ENCODE results near the gene TTC39B.

Gene TTC39B

GRCh38 chr9:15180124-15180523 lies 126.9 kb downstream of the TTC39B start:
- no peak overlapping the region for H3K4me3 ChIP-seq (ENCODE audit: control insufficient read depth, low read depth, low read length)
- no peak for DNase-seq (ENCODE audit: low read depth)

DNA sequence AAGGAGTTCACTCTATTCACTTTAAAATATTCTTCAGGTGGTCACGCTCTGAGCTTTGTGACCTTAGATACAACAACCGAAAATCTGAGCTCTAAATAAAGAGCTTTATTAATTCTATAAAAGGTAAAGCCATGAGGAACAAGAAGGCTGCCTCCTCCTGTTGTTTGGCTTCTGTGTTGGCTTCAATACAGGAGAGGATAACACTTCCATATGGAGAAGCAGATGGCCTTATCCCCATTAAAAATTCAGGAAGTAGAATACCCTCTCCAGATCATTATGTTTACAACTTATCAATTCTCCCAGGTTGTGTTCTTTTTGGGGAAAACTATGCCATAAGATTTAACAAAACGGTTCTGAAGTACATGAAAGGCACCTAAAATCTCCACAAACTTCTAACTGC lies 128.4 kb downstream of the TTC39B start:
- TF ChIP-seq, protein P1, sequence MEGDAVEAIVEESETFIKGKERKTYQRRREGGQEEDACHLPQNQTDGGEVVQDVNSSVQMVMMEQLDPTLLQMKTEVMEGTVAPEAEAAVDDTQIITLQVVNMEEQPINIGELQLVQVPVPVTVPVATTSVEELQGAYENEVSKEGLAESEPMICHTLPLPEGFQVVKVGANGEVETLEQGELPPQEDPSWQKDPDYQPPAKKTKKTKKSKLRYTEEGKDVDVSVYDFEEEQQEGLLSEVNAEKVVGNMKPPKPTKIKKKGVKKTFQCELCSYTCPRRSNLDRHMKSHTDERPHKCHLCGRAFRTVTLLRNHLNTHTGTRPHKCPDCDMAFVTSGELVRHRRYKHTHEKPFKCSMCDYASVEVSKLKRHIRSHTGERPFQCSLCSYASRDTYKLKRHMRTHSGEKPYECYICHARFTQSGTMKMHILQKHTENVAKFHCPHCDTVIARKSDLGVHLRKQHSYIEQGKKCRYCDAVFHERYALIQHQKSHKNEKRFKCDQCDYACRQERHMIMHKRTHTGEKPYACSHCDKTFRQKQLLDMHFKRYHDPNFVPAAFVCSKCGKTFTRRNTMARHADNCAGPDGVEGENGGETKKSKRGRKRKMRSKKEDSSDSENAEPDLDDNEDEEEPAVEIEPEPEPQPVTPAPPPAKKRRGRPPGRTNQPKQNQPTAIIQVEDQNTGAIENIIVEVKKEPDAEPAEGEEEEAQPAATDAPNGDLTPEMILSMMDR (conservative IDR thresholded peaks at IDR 0.05; ENCODE audit: control insufficient read depth, insufficient read depth, low read depth, low read length) = no peak
- H3K4me3 ChIP-seq (ENCODE audit: control insufficient read depth, low read depth, low read length) = no peak overlapping the region

More at GRCh38 chr9:15180124-15180523, 126.9 kb downstream of the TTC39B start:
- TF ChIP-seq, protein P1 (conservative IDR thresholded peaks at IDR 0.05; ENCODE audit: control insufficient read depth, insufficient read depth, low read depth, low read length) = no peak

DNA sequence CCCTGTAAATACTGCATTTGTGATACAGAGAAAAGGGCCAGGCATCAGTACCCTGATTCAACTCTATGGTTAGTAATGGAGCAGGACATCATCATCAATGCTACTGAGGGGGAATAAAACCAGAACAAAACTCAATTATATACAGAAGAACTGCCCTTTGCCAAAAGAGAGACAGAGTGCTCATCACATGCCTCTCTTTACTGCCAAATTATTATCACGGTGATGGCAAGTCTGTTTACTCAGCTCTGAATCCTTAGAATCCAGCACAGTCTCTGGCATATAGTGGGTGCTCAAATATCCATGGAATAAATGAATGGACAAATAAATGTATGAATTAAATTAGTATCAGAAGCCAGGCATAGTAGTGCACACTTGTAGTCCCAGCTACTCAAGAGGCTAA lies 130.2 kb downstream of the TTC39B start:
- no peak overlapping the region for H3K4me3 ChIP-seq (ENCODE audit: control insufficient read depth, low read depth, low read length)
- no peak for DNase-seq (ENCODE audit: low read depth)
- TF ChIP-seq, protein P1 (conservative IDR thresholded peaks at IDR 0.05; ENCODE audit: control insufficient read depth, insufficient read depth, low read depth, low read length) = no peak

More for the DNA sequence above, 128.4 kb downstream of the TTC39B start:
- DNase-seq (ENCODE audit: low read depth) = no peak

- TF ChIP-seq, protein P1 (conservative IDR thresholded peaks at IDR 0.05; ENCODE audit: control insufficient read depth, insufficient read depth, low read depth, low read length) = no peak
- no peak overlapping the region for H3K4me3 ChIP-seq (ENCODE audit: control insufficient read depth, low read depth, low read length)
- DNase-seq (ENCODE audit: low read depth) = no peak
Observed at GRCh38 chr9:15163931-15164330, 143.1 kb downstream of the TTC39B start.

DNA sequence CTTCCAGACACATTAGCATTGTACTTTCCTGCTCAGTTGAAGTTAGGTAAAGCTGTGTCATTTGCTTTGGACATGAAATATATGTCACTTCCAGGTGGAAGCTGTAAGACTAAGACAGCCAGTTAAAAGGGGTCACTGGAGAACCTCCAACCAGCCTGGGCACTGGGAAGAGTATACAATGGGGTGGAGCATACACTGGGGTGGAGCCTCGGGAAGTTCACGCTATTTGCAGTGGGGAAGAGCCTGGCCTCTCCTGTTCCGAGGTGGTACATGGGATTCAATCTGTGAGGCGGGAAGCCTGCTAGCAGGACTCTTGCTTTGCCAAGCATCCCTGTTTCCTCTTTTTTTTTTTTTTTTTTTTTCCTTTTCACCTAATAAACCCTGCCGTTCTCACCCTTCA lies 145.3 kb downstream of the TTC39B start:
- no peak for DNase-seq (ENCODE audit: low read depth)
- TF ChIP-seq, protein P1 (conservative IDR thresholded peaks at IDR 0.05; ENCODE audit: control insufficient read depth, insufficient read depth, low read depth, low read length) = no peak
- no peak overlapping the region for H3K4me3 ChIP-seq (ENCODE audit: control insufficient read depth, low read depth, low read length)

DNA sequence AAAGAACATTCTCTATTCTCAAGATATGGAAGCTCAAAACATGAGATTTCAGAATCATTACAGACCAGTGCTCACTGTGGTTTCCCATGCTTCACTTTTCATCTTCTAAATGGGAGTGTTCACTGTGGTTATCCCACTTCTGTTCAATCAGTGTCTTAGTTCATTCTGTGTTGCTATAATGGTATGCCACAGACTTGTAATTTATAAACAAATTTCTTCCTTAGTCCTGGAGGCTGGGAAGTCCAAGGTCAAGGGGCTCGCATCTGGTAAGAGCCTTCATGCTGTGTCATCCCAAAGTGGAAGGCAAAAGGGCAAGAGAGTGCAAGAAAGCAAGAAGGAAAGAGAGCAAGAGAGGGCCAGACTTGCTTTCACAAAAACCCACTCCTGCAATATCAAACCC lies 146.3 kb downstream of the TTC39B start:
- DNase-seq (ENCODE audit: low read depth) = peak; percentile 77
- TF ChIP-seq, protein P1 (conservative IDR thresholded peaks at IDR 0.05; ENCODE audit: control insufficient read depth, insufficient read depth, low read depth, low read length) = no peak

GRCh38 chr9:15158064-15158463 lies 149.0 kb downstream of the TTC39B start:
- DNase-seq (ENCODE audit: low read depth) = no peak
- TF ChIP-seq, protein P1 (conservative IDR thresholded peaks at IDR 0.05; ENCODE audit: control insufficient read depth, insufficient read depth, low read depth, low read length) = no peak
- H3K4me3 ChIP-seq (ENCODE audit: control insufficient read depth, low read depth, low read length) = no peak overlapping the region

More for the DNA sequence above, 146.3 kb downstream of the TTC39B start:
- H3K4me3 ChIP-seq (ENCODE audit: control insufficient read depth, low read depth, low read length) = no peak overlapping the region

All from fibroblast of mammary gland (primary cell).